Activated CD8-positive, alpha-beta memory T cell treated with anti-CD3 and anti-CD28 coated beads for 48 hours (primary cell): ENCODE results near the gene RIMKLB.

Experiments
- DNase-seq, 3 experiments: peaks; one replicate each; pipeline ENCODE4 v3.0.0-alpha.2; 2020; ENCODE audit warnings: low read depth in 2 of 3, low spot score in 2 of 3

The RIMKLB gene, protein sequence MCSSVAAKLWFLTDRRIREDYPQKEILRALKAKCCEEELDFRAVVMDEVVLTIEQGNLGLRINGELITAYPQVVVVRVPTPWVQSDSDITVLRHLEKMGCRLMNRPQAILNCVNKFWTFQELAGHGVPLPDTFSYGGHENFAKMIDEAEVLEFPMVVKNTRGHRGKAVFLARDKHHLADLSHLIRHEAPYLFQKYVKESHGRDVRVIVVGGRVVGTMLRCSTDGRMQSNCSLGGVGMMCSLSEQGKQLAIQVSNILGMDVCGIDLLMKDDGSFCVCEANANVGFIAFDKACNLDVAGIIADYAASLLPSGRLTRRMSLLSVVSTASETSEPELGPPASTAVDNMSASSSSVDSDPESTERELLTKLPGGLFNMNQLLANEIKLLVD

GRCh38 chr12:8697476-8698131 is at the start of gene RIMKLB:
Gene RIMKLB (plus strand): TSS chr12:8697991. CDS start chr12:8713867, 15,876 bp downstream.
- DNase-seq, result peak; percentile 24 to 45 (median 36)

- peak; percentile 30 to 59 (median 59) for DNase-seq
Measured at GRCh38 chr12:8648576-8649205, 49.1 kb upstream of the RIMKLB start.

GRCh38 chr12:8655421-8655820 is 42.4 kb upstream of the RIMKLB start:
- no peak for DNase-seq

- no peak for DNase-seq
Measured at GRCh38 chr12:8658346-8658745, 39.4 kb upstream of the RIMKLB start.

GRCh38 chr12:8661016-8661415 is 36.8 kb upstream of the RIMKLB start:
- DNase-seq, result no peak

DNA sequence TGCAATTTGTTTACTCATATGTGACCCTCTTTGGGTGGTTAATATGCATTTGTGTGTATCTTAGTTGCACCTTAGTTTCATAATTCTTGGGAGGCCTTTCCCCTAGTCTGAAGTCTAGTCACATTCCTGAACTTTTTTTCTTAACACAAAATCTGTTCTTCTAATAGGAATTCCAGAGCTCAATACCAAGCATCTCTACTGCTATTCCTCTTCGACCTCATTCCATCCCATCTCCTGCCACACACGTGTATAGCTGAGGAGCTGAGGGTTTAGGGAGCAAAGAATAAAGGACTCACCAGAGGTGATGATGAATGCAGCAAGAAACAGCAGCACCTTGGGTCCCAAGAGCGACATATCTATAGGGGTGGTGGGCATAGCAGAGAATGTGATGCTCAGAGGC is 36.0 kb upstream of the RIMKLB start:
- DNase-seq, result no peak

GRCh38 chr12:8662593-8662992 is 35.2 kb upstream of the RIMKLB start, which contains the start of gene MFAP5:
Gene MFAP5 (minus strand): TSS chr12:8662826. CDS start chr12:8662104, 722 bp downstream.
- DNase-seq, result no peak

- DNase-seq, result no peak
Measured at GRCh38 chr12:8664228-8664913, 33.4 kb upstream of the RIMKLB start.

DNA sequence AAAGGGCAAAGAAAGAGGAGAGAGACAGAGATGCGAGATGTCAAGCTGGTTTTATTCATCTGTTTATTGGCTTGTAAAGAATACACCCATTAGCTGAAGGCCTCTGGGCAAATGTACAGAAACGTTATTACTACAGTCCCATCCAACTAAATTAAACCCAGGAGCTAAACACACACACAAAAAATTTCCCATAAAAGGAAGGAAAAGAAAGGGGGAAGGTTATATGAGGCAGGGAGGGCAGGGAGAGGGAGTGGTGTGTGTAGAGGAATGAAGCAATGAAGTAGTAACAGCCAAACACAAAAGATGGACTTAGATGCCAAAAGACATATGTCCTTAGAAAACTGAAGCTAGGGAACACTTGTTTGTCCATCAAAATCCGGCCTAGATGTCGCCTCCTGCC is 32.0 kb upstream of the RIMKLB start:
- no peak for DNase-seq

DNA sequence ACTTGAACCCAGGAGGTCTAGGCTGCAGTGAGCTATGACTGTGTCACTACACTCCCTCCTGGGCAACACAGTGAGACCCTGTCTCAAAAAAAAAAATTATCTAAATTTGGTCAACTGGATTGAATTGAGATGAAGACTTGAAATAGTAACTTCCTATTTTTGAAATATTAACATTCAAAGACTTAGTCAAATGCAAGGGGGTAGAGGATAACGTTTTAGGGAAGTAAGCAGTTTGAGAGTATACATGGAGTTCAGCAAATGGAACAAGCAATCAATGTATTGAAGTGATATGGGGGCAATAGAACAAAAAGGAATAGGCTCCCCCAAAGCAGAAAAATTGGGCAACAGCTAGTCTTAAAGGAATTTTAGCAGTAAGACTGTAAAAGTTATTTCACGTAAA is 30.5 kb upstream of the RIMKLB start:
- no peak for DNase-seq

GRCh38 chr12:8668441-8668840 is 29.4 kb upstream of the RIMKLB start:
- DNase-seq, result no peak

DNA sequence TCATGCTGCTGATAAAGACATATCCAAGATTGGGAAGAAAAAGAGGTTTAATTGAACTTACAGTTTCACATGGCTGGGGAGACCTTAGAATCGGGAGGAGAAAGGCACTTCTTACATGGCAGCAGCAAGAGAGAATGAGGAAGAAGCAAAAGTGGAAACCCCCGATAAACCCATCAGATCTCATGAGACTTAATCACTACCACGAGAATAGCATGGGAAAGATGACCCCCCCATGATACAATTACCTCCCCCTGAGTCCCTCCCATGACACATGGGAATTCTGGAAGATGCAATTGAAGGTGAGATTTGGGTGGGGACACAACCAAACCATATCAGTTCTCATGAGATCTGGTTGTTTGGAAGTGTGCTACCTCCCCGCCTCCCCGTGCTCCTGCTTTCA is 25.4 kb upstream of the RIMKLB start:
- DNase-seq, result no peak

- no peak for DNase-seq
Measured at GRCh38 chr12:8675591-8676036, 22.2 kb upstream of the RIMKLB start.

DNA sequence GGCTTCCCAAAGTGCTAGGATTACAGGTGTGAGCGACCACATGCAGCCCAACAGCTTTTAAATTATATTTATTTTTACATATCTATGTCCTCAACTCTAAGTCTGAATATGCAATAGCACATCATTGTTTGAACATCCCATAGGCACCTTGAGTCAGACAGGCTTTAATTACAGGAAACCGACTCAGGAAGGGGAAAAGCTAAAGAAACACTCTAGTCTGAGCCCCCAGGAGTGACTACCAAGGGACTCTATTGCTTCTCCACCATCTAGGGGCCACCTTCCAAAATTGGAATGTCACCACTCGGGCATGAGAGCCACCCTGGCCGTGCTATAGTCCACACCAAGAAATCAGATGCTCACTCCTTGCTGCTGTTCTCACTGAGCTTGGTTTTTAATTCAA is 21.1 kb upstream of the RIMKLB start:
- DNase-seq, result no peak

- no peak for DNase-seq
Measured at GRCh38 chr12:8677362-8677761, 20.4 kb upstream of the RIMKLB start.

DNA sequence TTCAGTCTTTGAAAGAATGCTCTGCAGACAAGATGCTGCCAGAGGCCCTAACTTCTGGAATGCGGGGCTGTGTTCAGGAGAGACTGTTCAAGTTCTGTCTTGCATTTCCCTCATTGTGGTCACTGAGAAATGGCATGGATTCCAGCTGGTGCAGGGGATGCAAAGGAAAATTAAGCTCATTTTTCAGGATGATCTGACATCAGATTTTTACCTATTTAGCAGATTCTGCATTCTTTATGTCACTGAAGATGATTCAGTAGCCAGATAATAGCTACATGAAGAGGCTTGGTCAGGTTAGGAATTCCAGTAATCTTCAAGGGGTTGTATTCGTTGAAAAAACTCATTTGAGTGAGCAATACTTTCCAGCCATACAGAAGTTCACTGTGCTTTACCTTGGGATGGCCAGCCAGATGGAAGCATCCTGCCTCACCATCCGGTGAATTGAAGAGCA is 19.1 kb upstream of the RIMKLB start:
- no peak for DNase-seq

- DNase-seq, result no peak
Measured at GRCh38 chr12:8680533-8680932, 17.3 kb upstream of the RIMKLB start.

DNA sequence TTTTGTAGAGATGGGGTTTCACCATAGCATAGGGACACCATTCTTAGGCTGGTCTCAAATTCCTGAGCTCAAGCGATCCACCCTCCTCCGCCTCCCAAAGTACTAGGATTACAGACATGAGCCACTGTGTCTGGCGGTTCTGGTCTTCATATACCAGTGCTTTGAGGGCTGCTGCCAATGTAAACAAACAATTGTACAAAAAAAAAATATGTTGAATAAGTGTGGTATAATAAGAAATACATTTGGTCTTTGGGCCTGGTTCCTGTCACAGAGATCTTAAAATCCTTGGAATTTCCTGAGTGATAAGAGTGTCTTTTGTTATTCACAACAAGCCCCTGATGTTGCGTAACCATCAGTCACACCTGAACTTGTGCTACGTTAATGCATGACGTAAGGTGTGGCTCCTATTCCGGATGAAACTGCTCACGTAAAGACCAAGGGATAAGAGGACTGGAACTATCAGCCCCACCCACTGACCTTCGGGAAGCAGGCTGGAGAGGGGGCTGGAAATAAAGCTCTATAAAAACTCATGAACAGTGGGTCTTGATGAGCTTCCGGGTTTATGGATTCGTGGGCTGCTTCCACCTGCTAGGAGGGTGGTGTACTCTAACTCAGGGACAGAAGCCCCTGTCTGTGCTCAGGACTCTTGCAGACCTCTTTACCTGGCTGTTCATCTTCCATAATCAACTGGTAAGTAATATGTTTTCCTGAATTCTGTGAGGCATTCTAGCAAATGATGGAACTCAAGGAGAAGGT is 16.5 kb upstream of the RIMKLB start:
- DNase-seq, result no peak

GRCh38 chr12:8685051-8685450 is 12.7 kb upstream of the RIMKLB start:
- DNase-seq, result no peak

DNA sequence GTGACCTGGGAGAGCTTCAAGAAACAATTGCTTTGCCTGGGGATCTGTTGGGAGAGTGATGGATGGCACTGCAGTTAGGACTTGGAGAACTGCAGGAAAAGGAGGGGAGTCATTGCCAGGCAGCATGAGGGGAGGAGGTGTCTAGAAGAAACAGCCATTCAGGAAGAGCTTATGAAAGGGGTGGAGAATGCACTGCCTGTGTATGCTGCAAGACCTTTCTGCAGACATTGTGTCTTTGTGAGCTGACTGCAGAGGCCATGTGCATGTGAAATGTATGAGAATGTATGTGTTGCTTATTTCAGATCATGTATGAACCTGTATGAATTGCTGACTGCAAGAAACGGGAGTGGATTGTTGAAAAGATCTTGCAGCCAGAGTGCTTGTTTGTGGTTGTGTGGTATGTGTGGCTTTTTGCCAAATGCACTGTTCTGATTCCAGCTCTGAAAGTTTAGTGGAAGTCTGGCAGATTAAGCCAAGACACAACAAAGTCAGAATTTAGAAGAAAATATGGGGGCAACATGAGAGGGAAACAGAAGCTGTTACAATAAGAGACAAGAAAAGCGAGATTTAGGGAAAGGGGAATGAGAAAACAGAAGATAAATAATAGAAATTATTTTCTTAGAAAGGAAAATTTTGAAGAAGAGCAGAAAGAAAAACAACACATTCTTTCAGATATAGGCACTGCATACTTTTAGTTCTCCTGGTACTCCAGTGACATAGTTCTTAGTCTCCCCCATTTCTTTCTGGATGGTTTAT is 9.8 kb upstream of the RIMKLB start:
- no peak for DNase-seq
